Activated naive CD4-positive, alpha-beta T cell (primary cell): Measurements from ENCODE around the gene APOBEC3A.
"Not testable (repeated sequence)": the region's sequence is repeated elsewhere in the genome, so short reads cannot be mapped to it uniquely, and the experiment has no call there.

Experiments
- DNase-seq, 4 experiments: peaks; one replicate each; lab custom pipeline; 2025; lab: John Stamatoyannopoulos, UW

Gene APOBEC3A

DNA sequence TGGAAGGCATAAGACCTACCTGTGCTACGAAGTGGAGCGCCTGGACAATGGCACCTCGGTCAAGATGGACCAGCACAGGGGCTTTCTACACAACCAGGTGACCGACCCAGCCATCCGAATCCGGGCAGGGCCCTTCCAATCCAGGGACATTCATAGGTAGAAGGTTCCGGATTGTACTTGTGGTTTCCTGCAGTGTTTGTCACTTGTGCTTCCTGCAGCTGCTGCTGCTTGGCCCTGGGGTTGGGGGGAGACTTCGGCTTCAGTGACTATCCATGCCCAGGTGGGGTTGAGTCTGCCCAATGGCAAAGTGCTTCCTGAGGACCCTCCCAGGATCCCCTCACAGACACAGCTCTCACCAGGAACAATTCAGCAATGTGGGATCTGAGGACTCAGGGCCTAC is 2.2 kb downstream of the APOBEC3A start:
- DNase-seq = no peak

DNA sequence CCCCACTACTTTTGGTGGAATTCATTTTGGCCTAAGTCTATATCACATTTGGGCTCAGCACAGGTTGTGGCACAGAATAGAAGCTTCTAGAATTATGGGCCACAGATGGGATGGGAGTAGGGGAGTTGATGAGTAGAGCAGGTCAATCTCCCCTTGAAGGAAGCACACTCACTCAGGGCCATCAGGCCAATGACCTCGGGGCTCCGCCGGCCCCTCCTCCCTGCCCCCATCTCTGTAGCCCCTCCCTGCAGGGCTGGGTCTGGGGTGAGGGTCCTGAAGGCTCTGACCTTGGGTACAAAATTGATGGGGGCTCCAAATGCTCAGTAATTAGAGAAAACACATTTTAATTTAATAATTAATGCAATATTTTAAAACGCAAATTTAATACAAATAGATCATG is 3.3 kb downstream of the APOBEC3A start:
- not testable (repeated sequence) for DNase-seq

DNA sequence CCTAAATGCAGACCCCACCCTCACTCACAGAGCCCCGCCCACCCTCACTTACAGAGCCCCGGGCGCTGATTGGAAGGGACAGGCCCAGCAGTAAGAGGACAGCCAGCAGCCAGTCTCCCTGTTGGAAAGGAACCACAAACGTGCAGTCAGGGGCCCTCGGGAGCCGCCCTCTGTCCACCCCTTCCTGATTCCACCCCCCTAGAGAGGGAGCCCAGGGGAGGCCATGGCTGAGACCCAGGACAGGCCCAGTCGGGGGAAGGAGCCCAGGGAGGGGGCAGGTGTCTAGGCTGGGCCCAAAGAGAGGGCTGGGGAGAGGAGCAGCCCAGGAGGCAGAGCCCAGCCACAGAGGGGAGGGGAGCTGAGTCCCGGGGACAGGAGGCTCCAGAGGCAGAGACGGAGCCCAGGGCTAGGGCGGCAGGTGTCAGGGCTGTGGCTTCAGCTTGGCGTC is 5.9 kb downstream of the APOBEC3A start:
- not testable (repeated sequence) for DNase-seq

DNA sequence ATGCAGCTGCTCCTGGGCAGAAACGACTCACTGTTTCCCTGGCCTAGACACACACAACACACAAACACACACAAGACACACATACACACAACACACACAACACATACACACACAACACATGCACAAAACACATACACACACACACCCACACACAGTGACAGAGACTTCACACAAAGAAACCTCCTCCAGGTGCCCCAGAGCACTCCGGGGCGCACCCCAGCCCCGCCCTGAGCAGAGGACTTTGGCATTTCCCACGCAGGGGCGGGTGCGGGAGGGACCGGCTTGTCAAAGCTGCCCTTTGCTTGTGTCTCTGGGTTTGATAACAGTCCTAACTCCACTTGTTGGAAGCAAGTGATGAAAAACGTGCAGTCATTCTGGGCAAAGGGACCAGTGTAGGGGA is 6.5 kb downstream of the APOBEC3A start:
- DNase-seq = no peak

DNA sequence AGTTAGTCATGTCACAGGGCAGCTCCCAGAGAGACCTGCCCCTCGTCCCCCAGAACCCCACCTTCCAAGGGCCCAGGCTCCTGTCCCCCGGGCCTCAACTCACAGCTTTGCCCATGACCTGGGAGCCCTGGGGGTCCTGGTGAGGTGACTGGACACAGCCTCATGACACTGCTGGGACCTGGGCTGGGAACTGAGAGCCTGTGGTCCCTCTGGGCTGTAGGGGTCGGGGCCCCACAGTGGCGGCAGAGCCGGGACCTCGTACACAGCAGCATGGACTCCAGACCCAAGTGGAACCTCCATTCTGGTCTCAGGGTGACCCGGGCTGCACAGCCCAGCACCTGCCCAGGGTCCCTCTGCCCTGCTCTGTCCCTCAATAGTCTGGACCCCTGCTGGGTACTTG is 6.9 kb downstream of the APOBEC3A start:
- no peak for DNase-seq

DNA sequence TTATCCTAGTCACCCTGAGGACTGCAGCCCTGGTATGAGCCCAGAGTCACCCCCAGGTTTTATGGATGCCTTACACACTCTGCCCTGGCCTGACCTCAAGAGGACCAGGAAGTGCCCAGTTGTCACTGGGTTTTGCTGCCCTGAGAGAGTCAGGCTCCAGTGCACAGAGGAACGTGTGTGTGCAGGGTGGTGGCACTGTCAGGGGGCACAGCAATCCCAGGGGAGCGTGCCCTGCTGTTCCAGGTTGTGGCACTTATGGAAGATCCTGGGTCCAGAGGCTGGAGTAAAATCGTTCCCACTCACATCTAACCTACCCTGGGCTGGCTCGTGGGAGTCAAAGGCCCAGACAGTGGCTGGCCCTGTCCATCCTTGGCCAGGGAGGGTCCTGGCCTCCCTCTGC is 7.6 kb downstream of the APOBEC3A start:
- no peak for DNase-seq

DNA sequence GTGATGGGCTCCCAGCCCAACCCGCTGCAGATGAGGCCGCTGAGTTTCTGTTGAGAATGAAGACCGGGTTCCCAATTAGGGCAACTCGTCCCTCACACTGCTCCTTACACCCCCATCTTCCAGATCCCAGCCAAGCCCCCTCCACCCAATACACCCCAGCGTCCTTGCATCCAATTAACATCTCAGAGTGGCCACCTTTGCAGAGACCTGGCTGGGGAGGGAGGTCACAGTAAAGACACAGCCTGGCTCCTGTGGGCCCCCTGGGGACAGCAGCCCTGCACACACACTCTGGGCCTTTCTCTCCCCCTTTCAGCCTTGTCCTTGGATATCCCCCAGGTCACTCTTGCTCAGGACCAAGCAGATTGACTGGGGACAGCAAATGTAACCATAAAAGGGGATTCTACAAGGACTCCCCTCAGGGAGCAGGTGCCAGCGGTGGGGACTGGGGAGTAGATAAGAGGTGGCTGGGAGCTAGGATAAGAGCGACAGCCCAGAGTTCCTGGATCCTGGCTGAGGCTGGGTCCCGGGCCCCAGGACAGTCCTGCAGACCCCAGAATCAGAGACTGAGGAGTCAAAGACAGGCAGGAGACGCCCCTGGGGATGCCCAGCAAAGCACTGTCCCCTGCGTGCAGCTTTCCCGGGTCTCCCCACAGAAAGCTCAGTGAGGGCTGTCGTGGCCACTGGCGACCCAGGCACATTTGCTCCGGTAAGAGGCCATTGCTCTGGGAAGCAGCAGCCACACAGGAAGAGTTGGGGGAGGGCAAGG is 8.4 kb downstream of the APOBEC3A start:
- no peak for DNase-seq

DNA sequence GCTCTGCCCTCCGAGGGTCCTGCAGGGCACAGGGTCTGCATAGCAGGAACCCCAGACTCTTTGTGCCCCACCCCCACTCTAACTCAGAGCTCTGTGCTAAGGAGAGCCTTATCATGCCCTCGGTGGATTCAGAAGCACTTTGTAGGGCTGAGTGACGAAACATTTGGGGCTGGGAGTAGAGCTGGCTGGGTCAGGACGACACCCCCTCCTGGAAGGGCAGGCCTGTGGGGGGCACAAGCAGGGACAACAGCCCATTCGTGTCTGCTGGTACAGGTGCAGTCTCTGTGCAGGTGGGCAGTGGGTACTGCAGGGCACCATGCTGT is 8.9 kb downstream of the APOBEC3A start:
- no peak for DNase-seq

DNA sequence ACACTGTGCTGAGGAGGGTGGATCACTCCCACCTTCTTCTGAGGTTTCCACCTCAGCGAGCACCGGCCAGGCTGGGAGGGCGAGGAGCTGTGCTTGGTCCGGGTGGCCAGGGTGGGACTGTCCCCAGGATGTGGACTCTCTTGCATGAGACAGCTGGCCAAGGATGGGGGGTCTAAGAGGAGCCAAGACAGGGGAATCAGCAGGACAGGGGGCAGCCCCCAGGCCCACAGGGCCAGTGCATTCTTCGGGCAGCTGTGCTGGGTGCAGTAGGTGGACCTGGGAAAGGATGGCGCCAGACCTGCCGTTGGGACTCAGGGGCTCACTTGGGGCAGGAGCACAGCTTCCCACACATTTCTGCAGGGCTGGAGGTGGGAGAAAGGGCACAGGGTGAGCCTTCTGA is 9.5 kb downstream of the APOBEC3A start:
- no peak for DNase-seq

DNA sequence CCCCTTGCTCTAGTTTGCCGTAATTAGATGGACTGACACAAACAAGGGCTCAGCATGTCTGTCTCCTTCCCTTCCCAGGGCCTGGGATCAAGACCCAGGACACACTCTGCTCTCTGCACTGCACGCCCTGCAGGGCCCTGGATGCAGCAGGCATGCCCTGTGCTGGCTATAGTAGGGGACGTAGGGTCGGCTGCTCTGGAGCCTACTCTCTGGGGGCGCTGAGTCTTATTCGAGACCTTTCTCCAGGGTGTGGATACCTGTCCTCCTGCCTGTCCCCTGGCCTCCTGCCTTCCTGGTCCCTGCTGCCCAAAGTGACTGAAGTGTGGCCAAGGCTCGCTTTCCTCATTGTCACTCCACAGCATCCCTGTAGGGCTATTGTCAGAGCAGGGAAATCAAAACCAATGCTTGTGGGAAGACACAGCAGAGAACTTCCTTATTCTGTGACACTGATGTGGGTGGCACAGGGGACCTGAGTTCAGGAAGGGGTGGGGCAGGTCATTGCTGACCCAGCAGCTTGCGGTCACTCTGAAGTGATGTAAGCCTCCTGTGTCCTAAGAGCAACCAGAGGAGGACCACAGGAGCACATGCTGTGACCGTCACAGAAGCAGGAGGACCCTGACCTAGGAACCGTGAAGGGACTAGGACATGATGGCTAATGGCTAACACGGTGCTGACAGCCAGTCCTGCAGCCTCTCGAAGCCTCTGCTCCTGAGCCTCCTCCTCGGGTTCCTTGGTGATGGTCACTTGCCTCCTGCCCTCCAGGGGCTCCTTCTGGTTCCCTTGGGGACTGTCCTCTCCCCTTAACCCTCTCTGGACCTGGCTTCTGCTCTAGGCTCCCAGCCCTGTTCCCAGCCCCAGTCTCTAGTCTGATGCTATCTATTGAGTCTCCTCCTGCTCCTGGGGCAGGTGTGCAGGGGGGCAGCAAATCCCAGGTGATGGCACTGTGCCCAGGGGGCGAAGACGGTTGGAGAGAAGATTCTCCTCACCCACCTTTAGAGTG is 10.3 kb downstream of the APOBEC3A start:
- DNase-seq = no peak

DNA sequence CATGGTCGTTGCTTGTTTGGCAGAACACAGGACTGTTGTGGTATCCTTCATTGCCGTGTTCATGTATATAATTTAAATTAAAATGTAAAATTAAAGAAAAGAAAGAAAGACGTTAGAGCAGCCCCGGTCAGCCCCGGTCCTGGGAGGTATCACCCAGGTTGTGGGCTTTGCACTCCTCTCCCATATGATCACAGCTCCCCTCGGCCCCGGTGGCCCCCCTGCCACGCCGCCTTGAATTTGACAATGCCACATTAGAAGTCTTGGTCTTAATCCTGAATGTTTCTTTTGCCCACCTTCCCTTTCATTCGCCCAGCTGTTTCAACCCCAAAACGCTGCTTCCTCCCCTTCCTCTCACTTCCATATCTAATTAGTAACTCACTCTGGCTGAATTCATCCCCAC is 11.4 kb downstream of the APOBEC3A start:
- no peak for DNase-seq

DNA sequence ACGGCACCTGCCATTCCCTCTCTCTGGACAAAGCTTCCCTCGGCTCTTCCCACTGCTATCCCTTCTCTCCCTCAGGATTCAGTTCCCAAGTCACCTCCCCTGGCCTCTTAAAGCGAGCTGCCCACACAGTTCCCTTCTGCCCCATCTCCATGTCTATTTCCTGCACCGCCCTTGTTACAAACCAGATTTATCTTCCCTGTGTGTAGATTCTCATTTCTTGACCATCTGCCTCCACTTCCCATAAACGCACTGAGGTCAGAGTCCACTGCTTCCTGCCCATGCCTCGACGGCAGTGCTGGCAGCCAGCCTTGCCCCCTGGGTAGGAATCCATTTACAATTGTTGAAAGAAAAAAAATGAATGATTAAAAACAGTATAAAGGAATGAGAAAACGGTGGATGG is 13.1 kb downstream of the APOBEC3A start:
- DNase-seq = no peak

DNA sequence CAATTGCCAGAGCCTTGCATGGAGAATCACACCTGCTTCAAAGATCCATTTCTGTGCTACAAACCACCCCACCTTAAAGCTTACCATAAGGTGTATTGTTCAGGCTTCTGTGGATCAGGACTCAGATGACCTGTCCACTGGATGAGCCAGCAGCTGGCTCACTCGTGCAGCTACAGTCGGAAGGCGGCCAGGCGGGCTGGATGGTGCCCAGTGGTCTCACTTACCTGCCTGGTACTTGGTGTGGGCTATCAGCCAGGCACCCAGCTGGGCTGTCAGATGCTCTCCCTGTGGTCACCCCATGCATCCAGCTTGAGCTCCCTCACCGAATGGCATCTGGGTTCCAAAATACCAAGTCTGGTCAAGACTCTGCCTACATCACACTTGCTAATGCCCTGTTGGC is 13.8 kb downstream of the APOBEC3A start:
- DNase-seq = no peak

DNA sequence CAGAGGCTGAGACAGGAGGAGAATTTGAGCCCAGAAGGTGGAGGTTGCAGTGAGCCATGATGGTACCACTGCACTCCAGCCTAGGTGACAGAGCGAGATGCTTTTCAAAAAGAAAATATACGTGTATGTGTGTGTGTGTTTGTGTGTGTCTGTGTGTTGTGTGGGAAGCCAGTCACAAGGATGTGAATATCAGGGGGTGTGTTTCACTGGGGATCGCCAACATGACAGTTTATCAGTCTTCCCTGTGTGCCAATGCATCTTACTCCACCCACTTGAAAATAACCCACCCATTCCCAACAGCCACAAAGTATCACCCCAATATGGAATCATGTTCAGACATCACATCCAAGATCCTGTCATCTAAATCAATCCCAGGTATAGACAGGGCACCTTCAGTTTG is 14.4 kb downstream of the APOBEC3A start:
- DNase-seq = no peak

DNA sequence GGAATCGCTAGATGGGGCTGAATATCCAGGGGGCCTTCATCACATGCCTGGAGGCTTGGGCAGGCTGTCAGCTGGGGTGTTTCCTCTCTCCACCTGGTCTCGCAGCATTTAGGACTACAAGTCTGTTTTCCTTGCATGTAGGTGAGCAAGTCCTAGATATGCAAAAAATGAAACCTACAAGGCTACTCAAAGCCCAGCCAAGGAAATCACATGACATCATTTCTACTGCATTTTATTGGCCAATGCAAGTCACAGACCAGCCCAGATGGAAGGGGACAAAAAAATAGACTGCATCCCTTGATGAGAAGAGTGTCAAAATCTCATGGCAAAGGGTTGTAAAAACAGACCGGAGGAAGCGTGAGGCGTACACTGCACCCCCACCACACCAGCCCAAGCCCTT is 15.1 kb downstream of the APOBEC3A start:
- no peak for DNase-seq

DNA sequence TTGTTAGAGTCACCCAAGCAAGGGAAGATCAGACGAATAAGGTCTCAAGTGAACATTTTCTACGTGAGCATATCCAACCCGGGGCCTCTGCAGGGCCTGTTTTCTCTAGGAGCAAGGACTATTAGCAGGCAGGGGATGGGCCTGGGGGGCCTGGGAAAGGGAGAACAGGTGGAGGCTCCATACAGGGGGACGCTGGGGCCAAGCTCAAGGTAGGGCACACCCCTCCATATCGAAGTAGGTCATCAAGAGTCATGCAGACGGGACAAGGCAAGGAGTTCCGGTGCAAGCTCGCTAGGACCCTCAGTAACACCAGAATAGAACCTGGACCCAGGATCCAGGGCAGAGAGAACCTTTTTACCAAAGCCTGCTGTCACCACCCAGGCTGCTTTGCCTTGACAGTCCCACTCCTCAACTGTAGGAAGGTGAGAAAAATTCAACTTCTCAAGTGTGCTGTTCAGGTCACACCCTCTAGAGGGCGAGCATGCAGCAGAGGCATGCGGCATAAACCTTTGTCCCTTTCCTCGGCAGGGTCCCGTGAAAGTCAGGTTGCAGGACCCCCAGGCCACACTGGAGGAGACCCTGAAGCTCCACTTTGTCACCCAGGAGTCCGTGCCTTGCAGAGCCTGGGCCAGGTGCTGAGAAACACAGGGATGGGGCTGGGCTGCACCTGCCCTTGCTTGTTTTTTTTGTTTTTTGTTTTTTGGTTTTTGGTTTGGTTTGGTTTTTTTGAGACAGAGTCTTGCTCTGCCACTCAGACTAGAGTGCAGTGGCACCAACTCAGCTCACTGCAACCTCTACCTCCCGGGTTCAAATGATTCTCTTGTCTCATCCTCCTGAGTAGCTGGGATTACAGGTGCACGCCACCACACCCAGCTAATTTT is 16.1 kb downstream of the APOBEC3A start:
- DNase-seq = peak in 3 of 4 experiments; percentile 4 to 43 (median 19)

DNA sequence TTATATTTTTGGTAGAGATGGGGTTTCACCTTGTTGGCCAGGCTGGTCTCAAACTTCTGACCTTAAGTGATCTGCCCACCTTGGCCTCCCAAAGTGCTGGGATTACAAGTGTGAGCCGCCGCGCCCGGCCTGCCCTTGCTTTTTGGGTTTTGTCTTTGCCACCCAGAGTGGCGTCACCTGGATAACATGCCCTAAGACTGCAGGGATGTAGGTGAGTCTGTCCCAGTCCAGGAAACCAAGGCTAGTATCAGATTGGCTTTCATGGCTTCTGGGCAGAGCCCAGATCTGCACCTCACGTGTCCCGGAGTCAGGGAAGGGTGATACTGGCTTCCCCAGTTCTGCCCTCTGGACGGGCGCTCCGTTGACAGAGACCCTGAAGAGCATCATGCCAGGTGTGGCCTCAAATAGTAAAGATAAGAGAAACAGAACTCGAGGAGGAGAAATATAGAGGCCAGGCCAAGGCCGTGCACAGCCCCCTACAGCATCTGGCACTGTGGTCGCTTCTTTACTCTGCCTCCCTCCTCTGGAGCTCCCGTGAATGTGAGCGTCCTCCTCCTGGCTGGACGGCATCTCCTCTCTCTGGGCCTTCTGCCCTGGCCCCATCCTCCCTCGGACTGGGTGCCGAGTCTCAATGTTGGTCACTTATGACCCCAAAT is 16.9 kb downstream of the APOBEC3A start:
- no peak for DNase-seq

DNA sequence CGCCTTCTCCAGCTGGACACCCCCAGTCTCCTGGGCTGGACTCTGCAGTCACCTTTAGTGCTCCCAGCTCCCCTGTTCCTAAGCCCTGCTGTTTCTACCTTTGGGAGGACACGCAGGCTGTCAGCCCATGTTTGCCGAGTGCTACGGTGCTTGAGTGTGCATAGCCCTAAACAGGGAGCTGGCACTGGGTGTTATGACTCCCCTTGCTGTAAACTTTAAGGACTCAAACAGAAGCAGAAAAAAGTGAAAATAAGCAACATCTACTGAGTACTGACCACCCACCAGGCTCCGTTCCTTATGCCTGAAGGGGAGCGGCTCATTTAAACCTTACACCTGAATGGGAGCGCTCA is 17.4 kb downstream of the APOBEC3A start:
- no peak for DNase-seq

DNA sequence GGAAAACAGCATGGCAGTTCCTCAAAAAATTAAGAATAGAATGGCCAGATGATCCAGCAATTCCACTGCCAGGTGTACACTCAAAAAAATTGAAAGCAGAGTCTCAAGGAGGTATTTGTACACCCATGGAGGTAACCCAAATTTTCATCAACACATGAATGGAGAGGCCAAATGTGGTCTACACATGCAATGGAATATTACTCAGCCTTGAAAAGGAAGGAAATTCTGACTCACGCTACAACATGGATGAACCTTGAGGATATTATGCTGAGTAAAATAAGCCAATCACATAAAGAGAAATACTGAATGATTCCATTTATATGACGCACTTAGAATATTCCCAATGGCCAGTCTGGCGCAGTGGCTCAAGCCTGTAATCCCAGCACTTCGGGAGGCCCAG is 19.9 kb downstream of the APOBEC3A start:
- not testable (repeated sequence) for DNase-seq

DNA sequence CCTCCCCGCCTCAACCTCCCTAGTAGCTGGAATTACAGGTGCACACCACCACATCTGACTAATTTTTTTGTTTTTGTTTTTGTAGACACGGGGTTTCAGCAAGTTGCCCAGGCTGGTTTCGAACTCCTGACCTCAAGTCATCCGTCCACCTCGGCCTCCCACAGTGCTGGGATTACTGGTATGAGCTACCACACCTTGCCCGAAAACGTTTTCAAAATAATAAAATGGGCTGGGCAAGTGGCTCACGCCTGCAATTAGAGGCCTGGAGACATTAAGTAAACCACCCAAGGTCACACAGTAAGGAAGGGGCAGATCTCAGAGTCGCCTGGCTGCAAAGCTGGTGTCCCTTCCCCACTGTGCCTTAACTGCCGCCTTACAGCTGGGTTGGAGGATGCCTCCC is 23.2 kb downstream of the APOBEC3A start:
- DNase-seq = not testable (repeated sequence)
